Endothelial cell of umbilical vein (primary cell): ENCODE measurements around the gene TIMM29.

ENCODE experiments used
- EZH2 ChIP-seq: IDR thresholded peaks from 2 replicates; pipeline ENCODE4 v1.6.1; 2012; ENCODE audit warnings: borderline replicate concordance, low read depth, mild to moderate bottlenecking, moderate library complexity, low read length, inconsistent platforms; ENCODE audit not compliant: severe bottlenecking
- FOS ChIP-seq: IDR thresholded peaks from 2 replicates; pipeline ENCODE4 v1.6.1; 2011; ENCODE audit warnings: mild to moderate bottlenecking, low read length, moderate library complexity, borderline replicate concordance; ENCODE audit not compliant: insufficient read depth
- GATA2 ChIP-seq: IDR thresholded peaks from 2 replicates; pipeline ENCODE4 v1.7.0; 2011; ENCODE audit warnings: low read depth, mild to moderate bottlenecking, moderate library complexity, mixed read lengths, low read length; ENCODE audit not compliant: insufficient read length, insufficient read depth
- JUN ChIP-seq: IDR thresholded peaks from 2 replicates; pipeline ENCODE4 v1.6.1; 2011; ENCODE audit warnings: borderline replicate concordance, low read depth; ENCODE audit not compliant: insufficient read length, insufficient read depth
- MYC ChIP-seq: IDR thresholded peaks from one replicate; pipeline ENCODE4 v1.6.1; 2011; ENCODE audit warnings: mild to moderate bottlenecking, low read depth, low read length
- POLR2AphosphoS5 ChIP-seq: IDR thresholded peaks from 2 replicates; pipeline ENCODE4 v1.6.1; 2012; ENCODE audit warnings: low read depth, mild to moderate bottlenecking, control low read depth, low read length, moderate library complexity; ENCODE audit not compliant: insufficient read depth
- TF ChIP-seq, protein P1 (sequence below), 2 donors: IDR thresholded peaks; 1 replicate in 1 of 2; 2 replicates in 1 of 2; pipeline ENCODE4 v1.5.1; 2011; ENCODE audit warnings: low read length in 2 of 2, mild to moderate bottlenecking in 2 of 2, moderate library complexity in 2 of 2, control low read depth in 1 of 2, inconsistent platforms in 1 of 2, low read depth in 1 of 2; ENCODE audit not compliant: insufficient read depth in 1 of 2; ENCODE audit errors: extremely low read depth in 1 of 2
- TF ChIP-seq, protein P2 (sequence below): IDR thresholded peaks from 2 replicates; pipeline ENCODE4 v1.6.1; 2011; ENCODE audit not compliant: insufficient read depth, insufficient read length

DNA sequence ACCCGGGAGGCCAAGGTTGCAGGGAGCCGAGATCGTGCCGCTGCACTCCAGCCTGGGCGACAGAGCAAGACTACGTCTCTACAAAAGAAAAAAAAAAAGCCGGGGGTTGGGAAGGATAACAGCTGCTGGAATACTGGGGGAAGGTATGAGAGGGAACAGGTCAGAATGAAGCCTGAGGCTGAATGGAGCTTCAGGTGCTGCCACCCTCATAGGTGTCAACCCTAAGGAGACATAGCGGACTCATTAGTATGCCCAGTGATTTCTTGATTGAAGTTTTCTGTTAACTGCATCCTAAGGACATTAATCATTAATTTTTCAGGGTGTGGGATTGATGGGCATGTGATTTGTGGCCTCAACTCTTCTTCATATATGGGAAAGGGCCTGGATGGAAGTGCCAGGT, 38.2 kb downstream of the TIMM29 start:
- TF ChIP-seq, protein P1, sequence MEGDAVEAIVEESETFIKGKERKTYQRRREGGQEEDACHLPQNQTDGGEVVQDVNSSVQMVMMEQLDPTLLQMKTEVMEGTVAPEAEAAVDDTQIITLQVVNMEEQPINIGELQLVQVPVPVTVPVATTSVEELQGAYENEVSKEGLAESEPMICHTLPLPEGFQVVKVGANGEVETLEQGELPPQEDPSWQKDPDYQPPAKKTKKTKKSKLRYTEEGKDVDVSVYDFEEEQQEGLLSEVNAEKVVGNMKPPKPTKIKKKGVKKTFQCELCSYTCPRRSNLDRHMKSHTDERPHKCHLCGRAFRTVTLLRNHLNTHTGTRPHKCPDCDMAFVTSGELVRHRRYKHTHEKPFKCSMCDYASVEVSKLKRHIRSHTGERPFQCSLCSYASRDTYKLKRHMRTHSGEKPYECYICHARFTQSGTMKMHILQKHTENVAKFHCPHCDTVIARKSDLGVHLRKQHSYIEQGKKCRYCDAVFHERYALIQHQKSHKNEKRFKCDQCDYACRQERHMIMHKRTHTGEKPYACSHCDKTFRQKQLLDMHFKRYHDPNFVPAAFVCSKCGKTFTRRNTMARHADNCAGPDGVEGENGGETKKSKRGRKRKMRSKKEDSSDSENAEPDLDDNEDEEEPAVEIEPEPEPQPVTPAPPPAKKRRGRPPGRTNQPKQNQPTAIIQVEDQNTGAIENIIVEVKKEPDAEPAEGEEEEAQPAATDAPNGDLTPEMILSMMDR (IDR thresholded peaks at IDR 0.05; ENCODE audit: extremely low read depth in 1 of 2, insufficient read depth in 1 of 2, low read depth in 1 of 2, low read length in 2 of 2) = no peak
- TF ChIP-seq FOS (no peak), GATA2 (no peak), JUN (no peak), EZH2 (no peak), POLR2AphosphoS5 (no peak), MYC (no peak)
- TF ChIP-seq, protein P2, sequence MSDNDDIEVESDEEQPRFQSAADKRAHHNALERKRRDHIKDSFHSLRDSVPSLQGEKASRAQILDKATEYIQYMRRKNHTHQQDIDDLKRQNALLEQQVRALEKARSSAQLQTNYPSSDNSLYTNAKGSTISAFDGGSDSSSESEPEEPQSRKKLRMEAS = no peak
